ENCODE results near the gene HS3ST5. TPM values are rescaled to one million over a fixed set of nuclear protein-coding genes. Genes with fewer than 3 reads are reported as not detected.

HS3ST5 gene
- total and polyA plus RNA-seq, 2 donors from 2014 or later: 0.09 TPM; not detected in 1

DNA sequence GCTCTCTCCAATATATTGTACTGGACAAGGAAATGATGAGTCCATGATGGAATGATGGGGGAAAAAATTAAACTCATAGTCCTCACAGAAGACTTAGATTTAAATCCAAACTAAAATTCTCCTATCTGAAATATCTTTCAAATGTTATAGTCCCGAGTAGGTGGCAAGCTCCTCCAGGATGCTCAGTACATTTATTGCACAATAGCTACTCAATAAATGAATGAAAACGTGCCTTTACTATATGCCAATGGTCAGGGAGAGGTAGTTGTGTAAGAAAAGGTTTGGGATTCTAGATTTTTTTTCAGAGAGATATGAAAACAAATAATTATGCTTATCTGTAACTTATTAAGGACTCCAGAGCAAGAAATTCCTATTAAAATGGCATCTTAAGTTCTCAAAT, 32.8 kb downstream of the HS3ST5 start:
- Histone ChIP-seq H3K27ac (ENCODE audit: low read depth in 2 of 2, low read length in 2 of 2) (no peak overlapping the region), H3K9ac (ENCODE audit: low read length in 3 of 3) (no peak overlapping the region), H3K27me3 (ENCODE audit: control insufficient read depth, insufficient read depth, low read length) (no peaks in the 10 kb centered on the region), H3K4me3 (ENCODE audit: low read length in 3 of 3) (no peak overlapping the region), H3K9me3 (ENCODE audit: control insufficient read depth in 2 of 3, insufficient read depth in 1 of 3, low read length in 3 of 3) (no peaks in the 10 kb centered on the region), H3K36me3 (ENCODE audit: control insufficient read depth in 2 of 3, insufficient read depth in 3 of 3, low read length in 3 of 3) (no peaks in the 10 kb centered on the region), H3K4me1 (ENCODE audit: control insufficient read depth in 2 of 3, insufficient read depth in 2 of 3, low read depth in 1 of 3, low read length in 3 of 3) (no peaks in the 10 kb centered on the region)
- intact Hi-C loops (cut with DNase I): no loop called here
- no peak for DNase-seq
- TF ChIP-seq, protein P1, sequence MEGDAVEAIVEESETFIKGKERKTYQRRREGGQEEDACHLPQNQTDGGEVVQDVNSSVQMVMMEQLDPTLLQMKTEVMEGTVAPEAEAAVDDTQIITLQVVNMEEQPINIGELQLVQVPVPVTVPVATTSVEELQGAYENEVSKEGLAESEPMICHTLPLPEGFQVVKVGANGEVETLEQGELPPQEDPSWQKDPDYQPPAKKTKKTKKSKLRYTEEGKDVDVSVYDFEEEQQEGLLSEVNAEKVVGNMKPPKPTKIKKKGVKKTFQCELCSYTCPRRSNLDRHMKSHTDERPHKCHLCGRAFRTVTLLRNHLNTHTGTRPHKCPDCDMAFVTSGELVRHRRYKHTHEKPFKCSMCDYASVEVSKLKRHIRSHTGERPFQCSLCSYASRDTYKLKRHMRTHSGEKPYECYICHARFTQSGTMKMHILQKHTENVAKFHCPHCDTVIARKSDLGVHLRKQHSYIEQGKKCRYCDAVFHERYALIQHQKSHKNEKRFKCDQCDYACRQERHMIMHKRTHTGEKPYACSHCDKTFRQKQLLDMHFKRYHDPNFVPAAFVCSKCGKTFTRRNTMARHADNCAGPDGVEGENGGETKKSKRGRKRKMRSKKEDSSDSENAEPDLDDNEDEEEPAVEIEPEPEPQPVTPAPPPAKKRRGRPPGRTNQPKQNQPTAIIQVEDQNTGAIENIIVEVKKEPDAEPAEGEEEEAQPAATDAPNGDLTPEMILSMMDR (IDR thresholded peaks at IDR 0.05; ENCODE audit: borderline replicate concordance, extremely low read depth, insufficient read depth): no peak
- FAIRE-seq: no peak

DNA sequence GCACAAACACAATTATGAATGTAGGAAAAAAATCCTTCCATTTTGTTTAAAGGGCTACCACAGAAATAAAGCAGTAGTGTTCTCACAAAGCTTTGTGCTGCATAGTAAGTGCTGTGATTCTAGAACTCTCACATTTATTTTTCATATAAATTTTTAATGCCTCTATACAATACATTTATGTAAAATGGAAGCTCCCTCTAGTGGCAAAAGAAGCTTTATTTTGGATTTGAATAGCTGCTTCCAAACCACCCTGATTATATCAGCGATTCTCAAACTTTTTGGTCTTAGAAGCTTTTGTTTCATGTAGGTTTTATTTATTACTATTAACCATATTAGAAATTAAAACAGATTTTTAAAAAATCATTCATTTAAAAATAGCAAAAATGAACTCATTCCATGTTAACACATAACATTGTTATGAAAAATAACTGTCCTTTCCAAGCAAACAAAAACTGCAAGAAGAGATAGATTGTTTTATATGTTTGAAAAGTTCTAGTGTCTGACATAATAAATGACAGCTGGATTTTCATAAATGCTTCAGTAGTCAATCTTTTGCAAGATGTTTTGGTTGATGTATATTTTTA, 38.4 kb downstream of the HS3ST5 start:
- TF ChIP-seq, protein P1 (IDR thresholded peaks at IDR 0.05; ENCODE audit: borderline replicate concordance, extremely low read depth, insufficient read depth): no peak
- no peak overlapping the region for H3K4me3 ChIP-seq (ENCODE audit: low read length in 3 of 3)
- H3K27me3 ChIP-seq (ENCODE audit: control insufficient read depth, insufficient read depth, low read length): no peaks in the 10 kb centered on the region
- DNase-seq (peak in 1 of 5 donors; percentile 33), FAIRE-seq (peak; percentile 79)
- H3K9me3 ChIP-seq (ENCODE audit: control insufficient read depth in 2 of 3, insufficient read depth in 1 of 3, low read length in 3 of 3): no peaks in the 10 kb centered on the region
- no peak overlapping the region for H3K27ac ChIP-seq (ENCODE audit: low read depth in 2 of 2, low read length in 2 of 2)
- no peak overlapping the region for H3K9ac ChIP-seq (ENCODE audit: low read length in 3 of 3)
- intact Hi-C loops (cut with DNase I): no loop called here
- H3K4me1 ChIP-seq (ENCODE audit: control insufficient read depth in 2 of 3, insufficient read depth in 2 of 3, low read depth in 1 of 3, low read length in 3 of 3): no peaks in the 10 kb centered on the region
- H3K36me3 ChIP-seq (ENCODE audit: control insufficient read depth in 2 of 3, insufficient read depth in 3 of 3, low read length in 3 of 3): no peaks in the 10 kb centered on the region

- H3K4me1 ChIP-seq (ENCODE audit: control insufficient read depth in 2 of 3, insufficient read depth in 2 of 3, low read depth in 1 of 3, low read length in 3 of 3): no peaks in the 10 kb centered on the region
- intact Hi-C loops (cut with DNase I): no loop called here
- H3K9ac ChIP-seq (ENCODE audit: low read length in 3 of 3): no peak overlapping the region
- no peaks in the 10 kb centered on the region for H3K27me3 ChIP-seq (ENCODE audit: control insufficient read depth, insufficient read depth, low read length)
- H3K27ac ChIP-seq (ENCODE audit: low read depth in 2 of 2, low read length in 2 of 2): no peak overlapping the region
- H3K4me3 ChIP-seq (ENCODE audit: low read length in 3 of 3): no peak overlapping the region
- DNase-seq (no peak), FAIRE-seq (no peak)
- H3K36me3 ChIP-seq (ENCODE audit: control insufficient read depth in 2 of 3, insufficient read depth in 3 of 3, low read length in 3 of 3): no peaks in the 10 kb centered on the region
- no peaks in the 10 kb centered on the region for H3K9me3 ChIP-seq (ENCODE audit: control insufficient read depth in 2 of 3, insufficient read depth in 1 of 3, low read length in 3 of 3)
- TF ChIP-seq, protein P1 (IDR thresholded peaks at IDR 0.05; ENCODE audit: borderline replicate concordance, extremely low read depth, insufficient read depth): no peak
Observed at GRCh38 chr6:114301596-114302219, 41.1 kb downstream of the HS3ST5 start.
